K562 (cell line): Measurements from ENCODE around the gene NASP. TPM values are rescaled to one million over a fixed set of nuclear protein-coding genes. Genes with fewer than 3 reads are reported as not detected.

Source experiments
- ATAC-seq: fragments of 200-7000 bp; cut with Tn5 transposase; 3 replicates; pipeline ENCODE4 v1.9.1; 2020; ENCODE audit warnings: moderate library complexity
- BruUV-seq: library from RNA; stranded (reverse); fragments of 400-500 nt; replicated peaks from 2 replicates; lab custom pipeline; 2021; lab: Mats Ljungman, UMichigan
- CTCF ChIA-PET: fragments of 300-600 bp; formaldehyde crosslinking; extraction: SDS; loops from one replicate; lab custom pipeline; 2021; ENCODE audit warnings: low intra/inter-chr PET ratio; lab: Yijun Ruan, JAX
- POLR2A ChIA-PET: fragments of 300-600, 350-650 bp; sonication (Branson Sonifier 250); formaldehyde crosslinking; extraction: SDS; loops from one replicate; lab custom pipeline; 2021; ENCODE audit warnings: antibody characterized with exemption, inconsistent platforms; lab: Yijun Ruan, JAX
- DNase-seq, 4 experiments: peaks; one replicate each; pipeline versions ENCODE4 v3.0.0 to v3.0.0-alpha.2; 2011 to 2018; ENCODE audit warnings: low spot score in 3 of 4, mixed read lengths in 3 of 4; ENCODE audit errors: extremely low read depth in 1 of 4
- FAIRE-seq: peaks from 2 replicates; lab custom pipeline; 2011; peaks lifted over from hg19 to GRCh38; lab: Jason Lieb, UNC
- H2AFZ ChIP-seq: 2 replicates; pipeline ENCODE4 v1.6.0; 2011; ENCODE audit warnings: low read depth, low read length, control low read depth, inconsistent platforms
- H3K27ac ChIP-seq: fragments of 200-600 bp; 3 replicates; pipeline ENCODE4 v1.8.0; 2011; ENCODE audit warnings: low read depth, mild to moderate bottlenecking, control low read depth, inconsistent platforms, low read length, moderate library complexity, mixed read lengths; ENCODE audit errors: extremely low read depth
- H3K27me3 ChIP-seq, 2 experiments: fragments of 300-600 bp in 1 of 2; 2 replicates in 1 of 2; 3 replicates in 1 of 2; pipeline versions ENCODE4 v1.6.0 to v1.8.0; 2011; ENCODE audit warnings: inconsistent platforms in 2 of 2, low read length in 2 of 2, mild to moderate bottlenecking in 1 of 2, mixed read lengths in 1 of 2, moderate library complexity in 1 of 2; ENCODE audit not compliant: control insufficient read depth in 2 of 2, insufficient read depth in 2 of 2
- H3K36me3 ChIP-seq: fragments of 300-600 bp; 3 replicates; pipeline ENCODE4 v1.8.0; 2011; ENCODE audit warnings: mild to moderate bottlenecking, low read length, inconsistent platforms; ENCODE audit not compliant: control insufficient read depth, insufficient read depth
- H3K4me1 ChIP-seq, 2 experiments: fragments of 200-600 bp in 1 of 2; replicated peaks in 1 of 2; 2 replicates in 1 of 2; 3 replicates in 1 of 2; pipeline versions ENCODE4 v1.5.1 to v1.8.0; 2011; ENCODE audit warnings: inconsistent platforms in 2 of 2, low read length in 2 of 2, mild to moderate bottlenecking in 1 of 2, mixed read lengths in 1 of 2, moderate library complexity in 1 of 2; ENCODE audit not compliant: control insufficient read depth in 2 of 2, insufficient read depth in 2 of 2
- H3K4me2 ChIP-seq: 2 replicates; pipeline ENCODE4 v1.6.1; 2011; ENCODE audit warnings: low read length, control low read depth, inconsistent platforms, mixed read lengths; ENCODE audit not compliant: insufficient read depth
- H3K4me3 ChIP-seq: fragments of 200-600 bp; sonication (generic), shearing (Covaris generic); 2 replicates; pipeline ENCODE4 v1.5.1; 2016; ENCODE audit warnings: control low read depth, inconsistent platforms
- H3K79me2 ChIP-seq: fragments of 200-600 bp; 3 replicates; pipeline ENCODE4 v1.8.0; 2011; ENCODE audit warnings: low read length, inconsistent platforms; ENCODE audit not compliant: control insufficient read depth, insufficient read depth
- H3K9ac ChIP-seq, 2 experiments: 2 replicates each; pipeline versions ENCODE4 v1.6.0 to v1.6.1; 2011; ENCODE audit warnings: low read depth in 2 of 2, low read length in 2 of 2, control low read depth in 1 of 2, inconsistent platforms in 1 of 2, mild to moderate bottlenecking in 1 of 2, mixed read lengths in 1 of 2; ENCODE audit not compliant: insufficient read depth in 1 of 2
- H3K9me1 ChIP-seq: one replicate; pipeline ENCODE4 v1.6.0; 2011; ENCODE audit warnings: inconsistent platforms, mild to moderate bottlenecking, low read length, moderate library complexity; ENCODE audit not compliant: control insufficient read depth, insufficient read depth
- H3K9me3 ChIP-seq: replicated peaks from 2 replicates; pipeline ENCODE4 v1.5.1; 2011; ENCODE audit warnings: low read depth, low read length, inconsistent platforms; ENCODE audit not compliant: control insufficient read depth, insufficient read depth
- H4K20me1 ChIP-seq: replicated peaks from 2 replicates; pipeline ENCODE4 v1.6.1; 2011; ENCODE audit warnings: low read length, inconsistent platforms, mixed read lengths; ENCODE audit not compliant: control insufficient read depth, insufficient read depth
- BRD4 ChIP-seq: fragments of 200-600 bp; sonication (generic); IDR thresholded peaks from 2 replicates; pipeline ENCODE4 v1.6.1; 2017; ENCODE audit warnings: inconsistent platforms
- DNMT1 ChIP-seq: fragments of 450-650 bp; IDR thresholded peaks from 2 replicates; pipeline ENCODE4 v1.6.1; 2016; ENCODE audit warnings: antibody characterized with exemption, mild to moderate bottlenecking
- HBP1 ChIP-seq: fragments of 450-650 bp; formaldehyde crosslinking; IDR thresholded peaks from 2 replicates; pipeline ENCODE4 v1.4.0; 2022; ENCODE audit warnings: missing genetic modification characterization
- HNRNPH1 ChIP-seq: fragments of 200-400 bp; formaldehyde crosslinking; optimal IDR thresholded peaks from 2 replicates; pipeline ENCODE3; 2017; ENCODE audit warnings: low read depth, mild to moderate bottlenecking, low read length, moderate library complexity
- L3MBTL2 ChIP-seq: fragments of 450-650 bp; IDR thresholded peaks from 2 replicates; pipeline ENCODE4 v1.6.1; 2016; ENCODE audit warnings: mild to moderate bottlenecking, moderate library complexity
- NR2C1 ChIP-seq, 2 experiments: fragments of 450-650 bp; IDR thresholded peaks; 2 replicates each; pipeline ENCODE4 v1.6.1; 2017; ENCODE audit warnings: mild to moderate bottlenecking in 2 of 2, antibody characterized with exemption in 1 of 2, inconsistent platforms in 1 of 2, missing compliant biosample characterization in 1 of 2, missing genetic modification characterization in 1 of 2
- NR2C2 ChIP-seq, 2 experiments: fragments of 200-800 bp in 1 of 2; sonication (Bioruptor generic) in 1 of 2; sonication (generic) in 1 of 2; formaldehyde crosslinking in 1 of 2; IDR thresholded peaks; 2 replicates each; pipeline versions ENCODE4 v1.6.1 to v1.8.0; 2016 to 2022; ENCODE audit warnings: mild to moderate bottlenecking in 1 of 2, missing compliant biosample characterization in 1 of 2, missing genetic modification characterization in 1 of 2, missing genetic modification reagents in 1 of 2
- PHF21A ChIP-seq: fragments of 450-650 bp; IDR thresholded peaks from 2 replicates; pipeline ENCODE4 v1.6.1; 2017; ENCODE audit warnings: low read depth, borderline replicate concordance
- RAD21 ChIP-seq, 2 experiments: fragments of 250-450 bp in 1 of 2; fragments of 450-650 bp in 1 of 2; sonication (Bioruptor Pico) in 1 of 2; formaldehyde crosslinking in 1 of 2; IDR thresholded peaks in 1 of 2; conservative IDR thresholded peaks in 1 of 2; 2 replicates each; pipeline versions ENCODE4 v1.4.0 to v1.8.0; 2020 to 2022; ENCODE audit warnings: mild to moderate bottlenecking in 2 of 2, moderate library complexity in 1 of 2
- ZNF224 ChIP-seq: sonication (generic); formaldehyde crosslinking; IDR thresholded peaks from 2 replicates; pipeline ENCODE4 v1.8.0; 2022; ENCODE audit warnings: mild to moderate bottlenecking, missing genetic modification reagents
- ZNF277 ChIP-seq: fragments of 250-450 bp; sonication (Bioruptor Pico); IDR thresholded peaks from 2 replicates; pipeline ENCODE4 v1.8.0; 2022; ENCODE audit warnings: inconsistent platforms, mild to moderate bottlenecking, moderate library complexity, borderline replicate concordance
- ZNF740 ChIP-seq, 3 experiments: fragments of 200-800 bp in 1 of 3; sonication (Bioruptor generic) in 1 of 3; sonication (generic) in 1 of 3; formaldehyde crosslinking in 1 of 3; IDR thresholded peaks; 2 replicates each; pipeline versions ENCODE4 v1.6.1 to v1.8.0; 2016 to 2022; ENCODE audit warnings: mild to moderate bottlenecking in 2 of 3, missing compliant biosample characterization in 2 of 3, missing genetic modification characterization in 2 of 3, missing genetic modification reagents in 1 of 3
- WGBS: fragments of 100-300 bp; shearing (Covaris generic); methylation state at CpG from one replicate; pipeline ENCODE4 v1.1.6; 2016; ENCODE audit warnings: low coverage, mixed read lengths; ENCODE audit not compliant: insufficient coverage; ENCODE audit errors: missing lambda C conversion rate; 5-methylcytosine and 5-hydroxymethylcytosine counted together
- in situ Hi-C: fragments of 300-500 bp; cut with MboI; formaldehyde crosslinking; loops from 4 replicates; pipeline ENCODE4 v1.15.0; 2018; ENCODE audit warnings: inconsistent platforms, mixed read lengths
- intact Hi-C: fragments of 100-400 bp; cut with micrococcal nuclease; formaldehyde crosslinking; loops from 2 replicates; pipeline ENCODE4 v1.14.2; 2022
- polyA plus RNA-seq, 8 experiments: library from polyadenylated mRNA; depleted of rRNA in 4 of 8; stranded (reverse) in 5 of 8; unstranded in 3 of 8; fragments of >200 nt; fragmentation: Nextera tagmentation in 2 of 8; fragmentation: Illumina TruSeq in 1 of 8; extraction: Ambion mirVana in 2 of 8; extraction: Trizol in 1 of 8; gene quantifications; 2 replicates each; pipeline versions ENCODE4 v1.2.1 to v1.2.3, GENCODE V29; 2011 to 2014; ENCODE audit warnings: inconsistent platforms in 1 of 8, missing spikeins in 1 of 8
- total RNA-seq, 7 experiments: library from RNA; depleted of rRNA in 6 of 7; stranded (reverse); fragments of >200 nt in 6 of 7; fragmentation: Illumina TruSeq in 2 of 7; extraction: Trizol in 2 of 7; gene quantifications; 2 replicates each; pipeline versions ENCODE4 v1.2.1 to v1.2.3, GENCODE V29; 2011 to 2021; ENCODE audit warnings: low replicate concordance in 1 of 7
- TF ChIP-seq, protein P1 (sequence below): fragments of 450-650 bp; IDR thresholded peaks from 2 replicates; pipeline ENCODE4 v1.7.1; 2018; ENCODE audit warnings: mild to moderate bottlenecking, low read depth; ENCODE audit not compliant: partially characterized antibody

The NASP gene
- total and polyA plus RNA-seq, 9 of the 15 experiments (the other 6 are each of a cell fraction or from before 2014, with no cell fraction given), result 199 to 578 (median 419) TPM

GRCh38 chr1:45536886-45537285 lies 47.0 kb upstream of the NASP start:
- ATAC-seq, result peak; percentile 88
- no peak overlapping the region; the same call in 1 of the 2 replicates for H3K4me2 ChIP-seq
- no TSS peak for BruUV-seq
- H3K79me2 ChIP-seq, result no peaks in the 10 kb centered on the region
- no peaks in the 10 kb centered on the region for H3K9me1 ChIP-seq
- POLR2A ChIA-PET, result interaction anchor here (0.6 to 10.3 kb wide), 9 partner anchors 9 to 47 kb away, joined by 4 to 135 read pairs (median 6); partner anchors contain the start of genes AKR1A1, NASP and PRDX1
- intact Hi-C loops (no loop called here), in situ Hi-C loops (no loop called here)
- peaks cover 3 to 16% of the 10 kb centered on the region in 2 experiments for H3K4me1 ChIP-seq
- H4K20me1 ChIP-seq, result no peaks in the 10 kb centered on the region
- FAIRE-seq, result peak; percentile 83
- no peaks in the 10 kb centered on the region for H3K27me3 ChIP-seq
- peak overlapping the region in 1 of 2 experiments; percentile 13; a peak in 1 of 4 replicates for H3K9ac ChIP-seq
- H3K27ac ChIP-seq, result no peak overlapping the region
- DNase-seq, result peak; percentile 60 to 79 (median 71)
- no peak overlapping the region for H3K4me3 ChIP-seq
- CTCF ChIA-PET, result no interaction called here
- peak overlapping the region; percentile 76 for H2AFZ ChIP-seq
- 6% methylated on average over 4 of the region's 4 CpGs for WGBS
- H3K36me3 ChIP-seq, result no peaks in the 10 kb centered on the region
- no peaks in the 10 kb centered on the region for H3K9me3 ChIP-seq
- TF ChIP-seq L3MBTL2 (peak; percentile 45; the same call in 1 of the 2 replicates), BRD4 (no peak), NR2C2 (CRISPR knock-in tag; IDR thresholded peaks at IDR 0.05) (no peak), NR2C2 (tag; IDR thresholded peaks at IDR 0.05) (peak; percentile 88), HNRNPH1 (no peak), ZNF277 (no peak), NR2C1 (IDR thresholded peaks at IDR 0.05) (peak; percentile 93), NR2C1 (tag; IDR thresholded peaks at IDR 0.05) (peak; percentile 92), RAD21 (CRISPR knock-in tag; conservative IDR thresholded peaks at IDR 0.05 in 1 of 2, IDR thresholded peaks at IDR 0.05 in 1 of 2) (no peak), HBP1 (CRISPR knock-in tag) (no peak), ZNF740 (CRISPR knock-in tag; IDR thresholded peaks at IDR 0.05) (no peak), ZNF740 (tag; IDR thresholded peaks at IDR 0.05) (no peak), PHF21A (no peak), ZNF224 (no peak), DNMT1 (no peak)
- TF ChIP-seq, protein P1, sequence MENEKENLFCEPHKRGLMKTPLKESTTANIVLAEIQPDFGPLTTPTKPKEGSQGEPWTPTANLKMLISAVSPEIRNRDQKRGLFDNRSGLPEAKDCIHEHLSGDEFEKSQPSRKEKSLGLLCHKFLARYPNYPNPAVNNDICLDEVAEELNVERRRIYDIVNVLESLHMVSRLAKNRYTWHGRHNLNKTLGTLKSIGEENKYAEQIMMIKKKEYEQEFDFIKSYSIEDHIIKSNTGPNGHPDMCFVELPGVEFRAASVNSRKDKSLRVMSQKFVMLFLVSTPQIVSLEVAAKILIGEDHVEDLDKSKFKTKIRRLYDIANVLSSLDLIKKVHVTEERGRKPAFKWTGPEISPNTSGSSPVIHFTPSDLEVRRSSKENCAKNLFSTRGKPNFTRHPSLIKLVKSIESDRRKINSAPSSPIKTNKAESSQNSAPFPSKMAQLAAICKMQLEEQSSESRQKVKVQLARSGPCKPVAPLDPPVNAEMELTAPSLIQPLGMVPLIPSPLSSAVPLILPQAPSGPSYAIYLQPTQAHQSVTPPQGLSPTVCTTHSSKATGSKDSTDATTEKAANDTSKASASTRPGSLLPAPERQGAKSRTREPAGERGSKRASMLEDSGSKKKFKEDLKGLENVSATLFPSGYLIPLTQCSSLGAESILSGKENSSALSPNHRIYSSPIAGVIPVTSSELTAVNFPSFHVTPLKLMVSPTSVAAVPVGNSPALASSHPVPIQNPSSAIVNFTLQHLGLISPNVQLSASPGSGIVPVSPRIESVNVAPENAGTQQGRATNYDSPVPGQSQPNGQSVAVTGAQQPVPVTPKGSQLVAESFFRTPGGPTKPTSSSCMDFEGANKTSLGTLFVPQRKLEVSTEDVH, result no peak
